Naive thymus-derived CD4-positive, alpha-beta T cell (primary cell): ENCODE results near the gene ZNF749. TPM values are rescaled to one million over a fixed set of nuclear protein-coding genes. Genes with fewer than 3 reads are reported as not detected.
A peak's percentile ranks its signal among the peaks of the same experiment; 100 is the strongest.

ENCODE experiments used
- ATAC-seq: fragments of 150-1000 bp; cut with Tn5 transposase; 2 replicates; pipeline ENCODE4 v1.10.0; 2021; ENCODE audit warnings: mild to moderate bottlenecking, moderate library complexity
- CTCF ChIA-PET: fragments of 350-600 bp; sonication (Branson Sonifier 250); formaldehyde crosslinking; loops from one replicate; lab custom pipeline; 2021; ENCODE audit warnings: antibody characterized with exemption; lab: Charles Lee
- POLR2A ChIA-PET: fragments of 350-600 bp; sonication (Branson Sonifier 250); formaldehyde crosslinking; loops from one replicate; lab custom pipeline; 2021; ENCODE audit warnings: antibody characterized with exemption, inconsistent platforms; lab: Charles Lee
- DNase-seq, 9 donors: peaks; one replicate each; pipeline versions ENCODE4 v3.0.0 to v3.0.0-alpha.2; 2020 to 2022; ENCODE audit warnings: mixed read lengths in 1 of 9
- H3K27ac ChIP-seq: one replicate; pipeline ENCODE4 v1.7.0; 2013; ENCODE audit warnings: mild to moderate bottlenecking, low read depth, low read length, moderate library complexity
- H3K27me3 ChIP-seq, 2 donors: one replicate each; pipeline ENCODE4 v1.7.0; 2013; ENCODE audit warnings: low read length in 2 of 2, mild to moderate bottlenecking in 2 of 2, moderate library complexity in 2 of 2; ENCODE audit not compliant: control insufficient read depth in 2 of 2, insufficient read depth in 2 of 2
- H3K36me3 ChIP-seq, 3 experiments: 1 replicate in 2 of 3; 2 replicates in 1 of 3; pipeline ENCODE4 v1.7.0; 2013; ENCODE audit warnings: low read length in 3 of 3, mild to moderate bottlenecking in 3 of 3, moderate library complexity in 1 of 3; ENCODE audit not compliant: insufficient read depth in 3 of 3, control insufficient read depth in 2 of 3
- H3K4me1 ChIP-seq, 2 donors: one replicate each; pipeline ENCODE4 v1.7.0; 2013; ENCODE audit warnings: low read length in 2 of 2, mild to moderate bottlenecking in 2 of 2, moderate library complexity in 1 of 2; ENCODE audit not compliant: control insufficient read depth in 2 of 2, insufficient read depth in 2 of 2
- H3K4me3 ChIP-seq: 2 replicates; pipeline ENCODE4 v1.7.0; 2013; ENCODE audit warnings: mild to moderate bottlenecking, low read length
- H3K9me3 ChIP-seq, 3 experiments: 1 replicate in 2 of 3; 2 replicates in 1 of 3; pipeline ENCODE4 v1.7.0; 2013; ENCODE audit warnings: low read length in 3 of 3; ENCODE audit not compliant: control insufficient read depth in 2 of 3
- H3K27ac Mint-ChIP-seq, 9 donors: one replicate each; pipeline ENCODE4 v1.8.0; 2020 to 2022; ENCODE audit warnings: mixed read lengths in 9 of 9, mild to moderate bottlenecking in 8 of 9, moderate library complexity in 5 of 9, inconsistent platforms in 2 of 9
- H3K27me3 Mint-ChIP-seq, 5 donors: one replicate each; pipeline ENCODE4 v1.8.0; 2021 to 2022; ENCODE audit warnings: mixed read lengths in 5 of 5, mild to moderate bottlenecking in 1 of 5
- H3K36me3 Mint-ChIP-seq, 5 donors: one replicate each; pipeline ENCODE4 v1.8.0; 2020 to 2022; ENCODE audit warnings: mixed read lengths in 5 of 5, mild to moderate bottlenecking in 3 of 5, inconsistent platforms in 1 of 5
- H3K4me1 Mint-ChIP-seq, 7 donors: one replicate each; pipeline ENCODE4 v1.8.0; 2020 to 2022; ENCODE audit warnings: mixed read lengths in 7 of 7, mild to moderate bottlenecking in 3 of 7, inconsistent platforms in 1 of 7
- H3K4me3 Mint-ChIP-seq, 10 donors: one replicate each; pipeline ENCODE4 v1.8.0; 2020 to 2022; ENCODE audit warnings: mild to moderate bottlenecking in 10 of 10, mixed read lengths in 10 of 10, moderate library complexity in 6 of 10, inconsistent platforms in 2 of 10
- H3K9me3 Mint-ChIP-seq, 11 donors: one replicate each; pipeline ENCODE4 v1.8.0; 2020 to 2022; ENCODE audit warnings: mixed read lengths in 11 of 11, mild to moderate bottlenecking in 4 of 11, inconsistent platforms in 1 of 11, moderate library complexity in 1 of 11
- intact Hi-C, 2 donors: fragments of 100-400 bp; cut with micrococcal nuclease; formaldehyde crosslinking; loops; one replicate each; pipeline ENCODE4 v1.15.1; 2023
- polyA plus RNA-seq, 2 donors: library from polyadenylated mRNA; unstranded; fragments of 300-500 nt; fragmentation: Illumina TruSeq; gene quantifications; one replicate each; pipeline ENCODE4 v1.2.3, GENCODE V29; 2021
- total RNA-seq, 6 experiments: library from RNA in 5 of 6; stranded (reverse) in 5 of 6; gene quantifications; 1 replicate in 5 of 6; 2 replicates in 1 of 6; pipeline ENCODE4 v1.2.3 and lab custom pipeline; 2021 to 2026

ZNF749 gene
- total and polyA plus RNA-seq, 7 experiments from 2014 or later: 8.9 to 17.9 (median 13.2) TPM

- Mint-ChIP-seq H3K9me3 (peaks cover under 1 to 38% (median 21%) of the 10 kb centered on the region in 11 donors), H3K4me1 (peaks cover 23 to 41% (median 31%) of the 10 kb centered on the region in 7 donors), H3K27me3 (no peaks in the 10 kb centered on the region), H3K36me3 (peaks cover 20 to 50% (median 31%) of the 10 kb centered on the region in 5 donors), H3K27ac (peak overlapping the region; percentile 79 to 98 (median 95)), H3K4me3 (peak overlapping the region; percentile 92 to 100 (median 98))
- no peaks in the 10 kb centered on the region for H3K27me3 ChIP-seq
- H3K4me1 ChIP-seq: peaks cover 7 to 14% of the 10 kb centered on the region in 2 donors
- no peak for DNase-seq
- CTCF ChIA-PET: no interaction called here
- ATAC-seq: no peak
- H3K36me3 ChIP-seq: peaks cover 0 to 23% (median 6%) of the 10 kb centered on the region in 3 experiments
- intact Hi-C loops: loop anchor here (1.0 to 5.0 kb wide), 24 partner anchors 23 to 1041 kb away; partner anchors contain the start of genes TRAPPC2B (in 2 of the 2), ZNF134 (in 2 of the 2), ZNF17 (in 2 of the 2) and ZNF304 (in 2 of the 2)
- peak overlapping the region; percentile 77 for H3K27ac ChIP-seq
- peak overlapping the region; percentile 75 for H3K4me3 ChIP-seq
- no peaks in the 10 kb centered on the region for H3K9me3 ChIP-seq
- POLR2A ChIA-PET: interaction anchor here (0.6 to 1.7 kb wide), 7 partner anchors 15 to 751 kb away, joined by 3 to 6 read pairs (median 3); partner anchors contain the start of genes TRAPPC2B, ZNF134, ZNF274 and ZNF547
Measured at GRCh38 chr19:57434386-57435061, 601 bp upstream of the ZNF749 start.

- intact Hi-C loops: loop anchor here in 1 of 2 donors (5.0 kb wide), 1 partner anchor 951 kb away; the partner anchor contains the start of gene RPS5
- Histone ChIP-seq H3K9me3 (peaks cover 0 to 10% (median 3%) of the 10 kb centered on the region in 3 experiments), H3K27ac (no peak overlapping the region), H3K27me3 (no peaks in the 10 kb centered on the region), H3K4me1 (peaks cover 7 to 14% of the 10 kb centered on the region in 2 donors), H3K4me3 (peak overlapping the region; percentile 75), H3K36me3 (peaks cover 0 to 30% (median 6%) of the 10 kb centered on the region in 3 experiments)
- POLR2A ChIA-PET: no interaction called here
- CTCF ChIA-PET: no interaction called here
- Mint-ChIP-seq H3K9me3 (peaks cover 7 to 53% (median 34%) of the 10 kb centered on the region in 11 donors), H3K27ac (peak overlapping the region in 6 of 9 donors; percentile 47 to 97 (median 95)), H3K4me3 (peak overlapping the region; percentile 92 to 100 (median 98)), H3K36me3 (peaks cover 35 to 63% (median 48%) of the 10 kb centered on the region in 5 donors), H3K27me3 (no peaks in the 10 kb centered on the region), H3K4me1 (peaks cover 23 to 45% (median 38%) of the 10 kb centered on the region in 7 donors)
- no peak for ATAC-seq
- no peak for DNase-seq
Measured at GRCh38 chr19:57436417-57436816, 1.3 kb downstream of the ZNF749 start.

- Histone ChIP-seq H3K27me3 (no peaks in the 10 kb centered on the region), H3K36me3 (peaks cover 0 to 45% (median 7%) of the 10 kb centered on the region in 3 experiments), H3K4me1 (peaks cover 7 to 14% of the 10 kb centered on the region in 2 donors), H3K9me3 (peaks cover 0 to 25% (median 5%) of the 10 kb centered on the region in 3 experiments), H3K27ac (no peak overlapping the region), H3K4me3 (no peak overlapping the region)
- no peak overlapping the region for H3K27ac Mint-ChIP-seq
- H3K4me1 Mint-ChIP-seq: peaks cover 23 to 45% (median 38%) of the 10 kb centered on the region in 7 donors
- DNase-seq: no peak
- ChIA-PET CTCF (no interaction called here), POLR2A (interaction anchor here (0.6 kb wide), 1 partner anchor 542 kb away, joined by 3 read pairs; no protein-coding TSS in a partner anchor)
- H3K4me3 Mint-ChIP-seq: peak overlapping the region in 1 of 10 donors; percentile 13
- H3K36me3 Mint-ChIP-seq: peaks cover 48 to 70% (median 63%) of the 10 kb centered on the region in 5 donors
- H3K27me3 Mint-ChIP-seq: no peaks in the 10 kb centered on the region
- peaks cover 14 to 67% (median 47%) of the 10 kb centered on the region in 11 donors for H3K9me3 Mint-ChIP-seq
- ATAC-seq: no peak
- intact Hi-C loops: loop anchor here in 1 of 2 donors (5.0 kb wide), 1 partner anchor 949 kb away; the partner anchor contains the start of gene RPS5
Measured at GRCh38 chr19:57437931-57438330, 2.8 kb downstream of the ZNF749 start.

- H3K27me3 Mint-ChIP-seq: no peaks in the 10 kb centered on the region
- no peak overlapping the region for H3K4me3 ChIP-seq
- H3K4me1 ChIP-seq: peaks cover 7 to 14% of the 10 kb centered on the region in 2 donors
- H3K27me3 ChIP-seq: no peaks in the 10 kb centered on the region
- peaks cover 58 to 77% (median 73%) of the 10 kb centered on the region in 5 donors for H3K36me3 Mint-ChIP-seq
- intact Hi-C loops: loop anchor here in 1 of 2 donors (5.0 kb wide), 1 partner anchor 948 kb away; the partner anchor contains the start of gene RPS5
- H3K4me1 Mint-ChIP-seq: peaks cover 23 to 44% (median 38%) of the 10 kb centered on the region in 7 donors
- peak overlapping the region in 3 of 10 donors; percentile 25 to 68 (median 52) for H3K4me3 Mint-ChIP-seq
- DNase-seq (no peak), ATAC-seq (no peak)
- no peak overlapping the region for H3K27ac Mint-ChIP-seq
- POLR2A ChIA-PET: no interaction called here
- peaks cover 0 to 35% (median 12%) of the 10 kb centered on the region in 3 experiments for H3K9me3 ChIP-seq
- peaks cover 0 to 55% (median 14%) of the 10 kb centered on the region in 3 experiments for H3K36me3 ChIP-seq
- CTCF ChIA-PET: no interaction called here
- no peak overlapping the region for H3K27ac ChIP-seq
- peaks cover 14 to 77% (median 55%) of the 10 kb centered on the region in 11 donors for H3K9me3 Mint-ChIP-seq
Measured at GRCh38 chr19:57438925-57439324, 3.8 kb downstream of the ZNF749 start.

- H3K4me3 Mint-ChIP-seq: no peak overlapping the region
- no peak for ATAC-seq
Measured at GRCh38 chr19:57441979-57442752, 7.0 kb downstream of the ZNF749 start.

More at GRCh38 chr19:57441979-57442752, 7.0 kb downstream of the ZNF749 start:
- no peak for DNase-seq
- ChIA-PET CTCF (no interaction called here), POLR2A (interaction anchor here (0.7 kb wide), 1 partner anchor 563 kb away, joined by 3 read pairs; no protein-coding TSS in a partner anchor)
- H3K9me3 ChIP-seq: peaks cover 0 to 64% (median 23%) of the 10 kb centered on the region in 3 experiments
- Mint-ChIP-seq H3K27ac (no peak overlapping the region), H3K36me3 (peaks cover 66 to 83% (median 81%) of the 10 kb centered on the region in 5 donors), H3K27me3 (no peaks in the 10 kb centered on the region), H3K9me3 (peaks cover 19 to 90% (median 71%) of the 10 kb centered on the region in 11 donors), H3K4me1 (peaks cover 0 to 19% (median 16%) of the 10 kb centered on the region in 7 donors)
- no peaks in the 10 kb centered on the region for H3K27me3 ChIP-seq
- intact Hi-C loops: no loop called here
- no peak overlapping the region for H3K27ac ChIP-seq
- H3K4me3 ChIP-seq: no peak overlapping the region
- H3K4me1 ChIP-seq: no peaks in the 10 kb centered on the region
- H3K36me3 ChIP-seq: peaks cover 0 to 60% (median 25%) of the 10 kb centered on the region in 3 experiments
